Transverse colon (tissue), 4 donors: ENCODE data around the gene EFNA5. TPM values are rescaled to one million over a fixed set of nuclear protein-coding genes. Genes with fewer than 3 reads are reported as not detected.

Source experiments
- DNase-seq: peaks from one replicate; pipeline ENCODE4 v3.0.0-alpha.2; 2019
- H3K27ac ChIP-seq, 4 donors: fragments of 200-600 bp; sonication (generic); 2 replicates each; pipeline ENCODE4 v1.5.1; 2016 to 2018; ENCODE audit warnings: inconsistent platforms in 4 of 4
- H3K27me3 ChIP-seq: fragments of 200-600 bp; sonication (generic); 2 replicates; pipeline ENCODE4 v1.5.1; 2017; ENCODE audit warnings: inconsistent platforms
- H3K36me3 ChIP-seq, 4 donors: fragments of 200-600 bp; sonication (generic); 2 replicates each; pipeline ENCODE4 v1.5.1; 2017 to 2019; ENCODE audit warnings: inconsistent platforms in 4 of 4
- H3K4me1 ChIP-seq, 4 donors: fragments of 200-600 bp; sonication (generic); 2 replicates each; pipeline ENCODE4 v1.5.1; 2017 to 2020; ENCODE audit warnings: inconsistent platforms in 4 of 4
- H3K4me3 ChIP-seq, 4 donors: fragments of 200-600 bp; sonication (generic); 1 replicate in 1 of 4; 2 replicates in 3 of 4; pipeline versions ENCODE4 v1.5.1 to v1.6.1; 2017 to 2019; ENCODE audit warnings: inconsistent platforms in 4 of 4
- H3K9me3 ChIP-seq, 2 donors: fragments of 200-600 bp; sonication (generic); 2 replicates each; pipeline ENCODE4 v1.5.1; 2017 to 2019; ENCODE audit warnings: inconsistent platforms in 2 of 2
- EP300 ChIP-seq: sonication (generic); formaldehyde crosslinking; IDR thresholded peaks from one replicate; pipeline ENCODE4 v1.6.1; 2017; ENCODE audit warnings: antibody characterized with exemption, low read depth
- POLR2A ChIP-seq: fragments of 450-650 bp; IDR thresholded peaks from one replicate; pipeline ENCODE4 v1.6.1; 2016; ENCODE audit warnings: antibody characterized with exemption, mild to moderate bottlenecking, moderate library complexity
- POLR2AphosphoS5 ChIP-seq, 3 donors: sonication (generic); formaldehyde crosslinking; IDR thresholded peaks; one replicate each; pipeline ENCODE4 v1.6.1; 2016; ENCODE audit warnings: antibody characterized with exemption in 3 of 3
- WGBS, 2 donors: methylation state at CpG; one replicate each; pipeline ENCODE4 v1.1.5; 2018; ENCODE audit warnings: low coverage in 1 of 2; 5-methylcytosine and 5-hydroxymethylcytosine counted together
- in situ Hi-C, 4 donors: fragments of 200-750 bp; cut with MboI; loops; one replicate each; pipeline versions ENCODE4 v1.15.0 to v1.15.1; 2017; ENCODE audit warnings: low sequenced_read_pairs in 3 of 4, low pct_ligation_motif_present in 1 of 4, low pct_unique_long_range_greater_than_20kb in 1 of 4
- intact Hi-C: fragments of 100-400 bp; cut with DNase I; formaldehyde crosslinking; loops from one replicate; pipeline ENCODE4 v1.15.1; 2023; ENCODE audit warnings: low total_unique reads
- total RNA-seq, 4 donors: library from RNA; depleted of rRNA; stranded (reverse); fragments of >200 nt; gene quantifications; one replicate each; pipeline ENCODE4 v1.1.0, GENCODE V29; 2016
- TF ChIP-seq, protein P1 (sequence below), 5 experiments: fragments of 200-600 bp in 3 of 5; fragments of 450-650 bp in 2 of 5; sonication (generic) in 3 of 5; IDR thresholded peaks; 1 replicate in 2 of 5; 2 replicates in 3 of 5; pipeline ENCODE4 v1.5.1; 2016 to 2017; ENCODE audit warnings: antibody characterized with exemption in 5 of 5, inconsistent platforms in 3 of 5, mild to moderate bottlenecking in 2 of 5, moderate library complexity in 1 of 5

Gene EFNA5
- total RNA-seq, 4 donors from 2014 or later = 1.5 to 18.2 (median 12.1) TPM

DNA sequence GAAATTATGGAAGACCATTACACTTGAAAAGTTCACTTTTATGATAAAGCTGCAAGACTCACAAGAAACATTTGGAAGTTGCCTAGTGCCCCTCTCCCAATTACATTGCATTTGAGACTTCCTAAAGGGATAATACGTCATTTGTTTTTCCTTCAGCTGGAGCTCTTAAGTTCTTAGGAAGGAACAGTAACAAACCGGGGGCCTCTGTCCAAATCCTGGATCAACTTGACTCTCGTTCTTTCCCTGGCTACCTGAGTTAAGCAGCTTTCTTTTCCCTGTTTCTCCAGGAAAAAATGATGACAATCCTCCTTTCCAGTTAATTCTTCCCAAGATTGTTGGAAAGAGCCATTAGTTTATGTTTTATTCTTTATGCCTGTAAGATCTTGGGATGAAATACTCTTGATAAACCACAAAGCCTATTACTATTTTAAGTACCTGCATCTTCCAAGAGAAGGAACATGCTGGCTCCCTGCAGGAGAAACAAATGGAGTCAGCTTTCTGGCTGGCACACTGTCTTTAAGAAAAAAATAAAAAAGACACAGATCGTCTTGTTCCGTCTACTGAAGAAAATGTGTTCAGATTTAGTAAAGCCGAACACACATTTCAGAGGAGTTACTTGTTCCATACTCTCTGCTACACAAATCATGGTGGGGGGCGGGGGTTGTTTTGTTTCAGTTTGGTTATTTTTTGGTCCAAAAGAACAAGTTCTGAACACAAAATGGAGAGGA is 297.9 kb downstream of the EFNA5 start:
- in situ Hi-C loops = no loop called here
- TF ChIP-seq EP300 (no peak), POLR2A (no peak), POLR2AphosphoS5 (IDR thresholded peaks at IDR 0.05) (no peak)
- TF ChIP-seq, protein P1, sequence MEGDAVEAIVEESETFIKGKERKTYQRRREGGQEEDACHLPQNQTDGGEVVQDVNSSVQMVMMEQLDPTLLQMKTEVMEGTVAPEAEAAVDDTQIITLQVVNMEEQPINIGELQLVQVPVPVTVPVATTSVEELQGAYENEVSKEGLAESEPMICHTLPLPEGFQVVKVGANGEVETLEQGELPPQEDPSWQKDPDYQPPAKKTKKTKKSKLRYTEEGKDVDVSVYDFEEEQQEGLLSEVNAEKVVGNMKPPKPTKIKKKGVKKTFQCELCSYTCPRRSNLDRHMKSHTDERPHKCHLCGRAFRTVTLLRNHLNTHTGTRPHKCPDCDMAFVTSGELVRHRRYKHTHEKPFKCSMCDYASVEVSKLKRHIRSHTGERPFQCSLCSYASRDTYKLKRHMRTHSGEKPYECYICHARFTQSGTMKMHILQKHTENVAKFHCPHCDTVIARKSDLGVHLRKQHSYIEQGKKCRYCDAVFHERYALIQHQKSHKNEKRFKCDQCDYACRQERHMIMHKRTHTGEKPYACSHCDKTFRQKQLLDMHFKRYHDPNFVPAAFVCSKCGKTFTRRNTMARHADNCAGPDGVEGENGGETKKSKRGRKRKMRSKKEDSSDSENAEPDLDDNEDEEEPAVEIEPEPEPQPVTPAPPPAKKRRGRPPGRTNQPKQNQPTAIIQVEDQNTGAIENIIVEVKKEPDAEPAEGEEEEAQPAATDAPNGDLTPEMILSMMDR (IDR thresholded peaks at IDR 0.05) = no peak
- no peaks in the 10 kb centered on the region for H3K36me3 ChIP-seq
- no peak overlapping the region for H3K27ac ChIP-seq
- H3K27me3 ChIP-seq = no peaks in the 10 kb centered on the region
- no peaks in the 10 kb centered on the region for H3K4me1 ChIP-seq
- no peaks in the 10 kb centered on the region for H3K9me3 ChIP-seq
- H3K4me3 ChIP-seq = no peak overlapping the region
- WGBS, 2 donors = 71 to 80% methylated on average over 7 of the region's 7 CpGs
- intact Hi-C loops = no loop called here
- DNase-seq = no peak

GRCh38 chr5:107370396-107370968 is 300.3 kb downstream of the EFNA5 start:
- intact Hi-C loops = no loop called here

GRCh38 chr5:107369622-107370021 is 301.1 kb downstream of the EFNA5 start:
- DNase-seq = no peak
- in situ Hi-C loops = no loop called here
- H3K27ac ChIP-seq = no peak overlapping the region
- H3K36me3 ChIP-seq = no peaks in the 10 kb centered on the region
- no peaks in the 10 kb centered on the region for H3K9me3 ChIP-seq
- no peaks in the 10 kb centered on the region for H3K27me3 ChIP-seq
- H3K4me1 ChIP-seq = no peaks in the 10 kb centered on the region
- no peak overlapping the region for H3K4me3 ChIP-seq
- WGBS, 2 donors = 100% methylated on average over 1 of the region's 1 CpG
- TF ChIP-seq POLR2A (no peak), EP300 (no peak), POLR2AphosphoS5 (IDR thresholded peaks at IDR 0.05) (no peak)
- TF ChIP-seq, protein P1 (IDR thresholded peaks at IDR 0.05) = no peak
- intact Hi-C loops = no loop called here

More at GRCh38 chr5:107370396-107370968, 300.3 kb downstream of the EFNA5 start:
- no peak overlapping the region for H3K27ac ChIP-seq
- no peak for TF ChIP-seq EP300
- no peak for TF ChIP-seq POLR2AphosphoS5 (IDR thresholded peaks at IDR 0.05)
- TF ChIP-seq POLR2A = no peak
- TF ChIP-seq, protein P1 (IDR thresholded peaks at IDR 0.05) = no peak
- H3K27me3 ChIP-seq = no peaks in the 10 kb centered on the region
- H3K4me3 ChIP-seq = no peak overlapping the region
- DNase-seq = no peak
- H3K36me3 ChIP-seq = no peaks in the 10 kb centered on the region
- in situ Hi-C loops = no loop called here
- no peaks in the 10 kb centered on the region for H3K9me3 ChIP-seq
- 74 to 88% methylated on average over 5 to 6 of the region's 6 CpGs for WGBS, 2 donors
- no peaks in the 10 kb centered on the region for H3K4me1 ChIP-seq

GRCh38 chr5:107368615-107369014 is 302.1 kb downstream of the EFNA5 start:
- TF ChIP-seq POLR2A (no peak), POLR2AphosphoS5 (IDR thresholded peaks at IDR 0.05) (no peak), EP300 (no peak)
- TF ChIP-seq, protein P1 (IDR thresholded peaks at IDR 0.05) = no peak
- intact Hi-C loops = no loop called here
- H3K4me3 ChIP-seq = no peak overlapping the region
- H3K9me3 ChIP-seq = no peaks in the 10 kb centered on the region
- no peaks in the 10 kb centered on the region for H3K36me3 ChIP-seq
- in situ Hi-C loops = no loop called here
- H3K4me1 ChIP-seq = no peaks in the 10 kb centered on the region
- 89 to 92% methylated on average over 7 of the region's 7 CpGs for WGBS, 2 donors
- no peak overlapping the region for H3K27ac ChIP-seq
- no peak for DNase-seq
- H3K27me3 ChIP-seq = no peaks in the 10 kb centered on the region
